DOHH2 (cell line): ENCODE measurements around the gene SULF2.

Source experiments
- CTCF ChIP-seq: fragments of 200-600 bp; sonication (generic); IDR thresholded peaks from one replicate; pipeline ENCODE4 v1.5.1; 2014; ENCODE audit warnings: antibody characterized with exemption, mild to moderate bottlenecking, low read depth, low read length; ENCODE audit not compliant: poor library complexity, severe bottlenecking
- EZH2phosphoT487 ChIP-seq: fragments of 200-600 bp; sonication (generic); IDR thresholded peaks from 2 replicates; pipeline ENCODE4 v1.6.1; 2017; ENCODE audit warnings: borderline replicate concordance, mild to moderate bottlenecking, antibody characterized with exemption, low read length, moderate library complexity, mixed read lengths

DNA sequence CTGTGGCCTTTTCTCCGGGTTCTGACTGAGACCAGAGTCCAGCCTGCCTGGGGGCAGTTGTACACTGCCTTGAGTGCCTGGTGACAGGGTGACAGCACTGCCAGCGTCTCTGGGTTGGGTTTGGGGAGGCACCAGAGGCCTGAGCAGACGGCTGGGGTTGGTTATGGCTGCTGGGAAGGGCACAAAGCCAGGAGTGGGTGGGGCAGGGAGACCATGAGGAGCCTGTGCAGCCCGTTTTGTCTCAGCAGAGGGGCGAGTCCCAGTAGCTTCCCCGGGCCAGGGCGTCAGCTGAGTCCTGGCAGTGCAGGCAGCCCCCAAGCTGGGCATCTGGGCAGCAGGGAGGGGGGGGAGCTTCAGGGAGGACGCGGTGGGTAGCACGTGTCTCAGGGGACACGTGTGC, 15.3 kb upstream of the SULF2 start:
- no peak for TF ChIP-seq CTCF
- TF ChIP-seq EZH2phosphoT487 = no peak
